Esophagus muscularis mucosa (tissue), 4 donors: ENCODE data around the gene SBNO2.

Experiments used
- EP300 ChIP-seq: sonication (generic); formaldehyde crosslinking; IDR thresholded peaks from one replicate; pipeline ENCODE4 v1.6.1; 2017; ENCODE audit warnings: antibody characterized with exemption
- POLR2A ChIP-seq: fragments of 450-650 bp; IDR thresholded peaks from one replicate; pipeline ENCODE4 v1.6.1; 2017; ENCODE audit warnings: antibody characterized with exemption, moderate library complexity, mild to moderate bottlenecking, low read depth
- POLR2AphosphoS5 ChIP-seq, 2 donors: sonication (generic); formaldehyde crosslinking; IDR thresholded peaks; one replicate each; pipeline ENCODE4 v1.6.1; 2017; ENCODE audit warnings: antibody characterized with exemption in 2 of 2
- TF ChIP-seq, protein P1 (sequence below), 3 experiments: fragments of 200-600 bp in 2 of 3; fragments of 450-650 bp in 1 of 3; sonication (generic) in 2 of 3; IDR thresholded peaks; one replicate each; pipeline ENCODE4 v1.5.1; 2017 to 2019; ENCODE audit warnings: antibody characterized with exemption in 3 of 3, mild to moderate bottlenecking in 2 of 3, moderate library complexity in 1 of 3

GRCh38 chr19:1073956-1074517 is 100.0 kb downstream of the SBNO2 start:
- TF ChIP-seq POLR2A (no peak), EP300 (no peak), POLR2AphosphoS5 (IDR thresholded peaks at IDR 0.05) (no peak)
- TF ChIP-seq, protein P1, sequence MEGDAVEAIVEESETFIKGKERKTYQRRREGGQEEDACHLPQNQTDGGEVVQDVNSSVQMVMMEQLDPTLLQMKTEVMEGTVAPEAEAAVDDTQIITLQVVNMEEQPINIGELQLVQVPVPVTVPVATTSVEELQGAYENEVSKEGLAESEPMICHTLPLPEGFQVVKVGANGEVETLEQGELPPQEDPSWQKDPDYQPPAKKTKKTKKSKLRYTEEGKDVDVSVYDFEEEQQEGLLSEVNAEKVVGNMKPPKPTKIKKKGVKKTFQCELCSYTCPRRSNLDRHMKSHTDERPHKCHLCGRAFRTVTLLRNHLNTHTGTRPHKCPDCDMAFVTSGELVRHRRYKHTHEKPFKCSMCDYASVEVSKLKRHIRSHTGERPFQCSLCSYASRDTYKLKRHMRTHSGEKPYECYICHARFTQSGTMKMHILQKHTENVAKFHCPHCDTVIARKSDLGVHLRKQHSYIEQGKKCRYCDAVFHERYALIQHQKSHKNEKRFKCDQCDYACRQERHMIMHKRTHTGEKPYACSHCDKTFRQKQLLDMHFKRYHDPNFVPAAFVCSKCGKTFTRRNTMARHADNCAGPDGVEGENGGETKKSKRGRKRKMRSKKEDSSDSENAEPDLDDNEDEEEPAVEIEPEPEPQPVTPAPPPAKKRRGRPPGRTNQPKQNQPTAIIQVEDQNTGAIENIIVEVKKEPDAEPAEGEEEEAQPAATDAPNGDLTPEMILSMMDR (IDR thresholded peaks at IDR 0.05) = no peak
